Measurements from ENCODE around the gene KCNMA1.

KCNMA1 gene

GRCh38 chr10:77165445-77166208 lies 472.0 kb downstream of the KCNMA1 start:
- TF ChIP-seq CTCF (IDR thresholded peaks at IDR 0.05): peak; percentile 70
- Histone ChIP-seq H3K27ac (no peak overlapping the region), H3K4me3 (ENCODE audit: low read depth in 1 of 2, low read length in 1 of 2) (no peak overlapping the region), H3K27me3 (no peaks in the 10 kb centered on the region), H3K4me1 (ENCODE audit: control insufficient read depth in 1 of 2, insufficient read depth in 1 of 2, low read depth in 1 of 2, low read length in 1 of 2) (peaks cover 0 to 33% of the 10 kb centered on the region in 2 experiments), H3K36me3 (no peaks in the 10 kb centered on the region), H3K9me3 (no peaks in the 10 kb centered on the region)

GRCh38 chr10:77164616-77165311 lies 472.8 kb downstream of the KCNMA1 start:
- H3K4me1 ChIP-seq (ENCODE audit: control insufficient read depth in 1 of 2, insufficient read depth in 1 of 2, low read depth in 1 of 2, low read length in 1 of 2): peaks cover 0 to 32% of the 10 kb centered on the region in 2 experiments
- H3K36me3 ChIP-seq: no peaks in the 10 kb centered on the region
- no peak for TF ChIP-seq CTCF (IDR thresholded peaks at IDR 0.05)
- H3K27me3 ChIP-seq: no peaks in the 10 kb centered on the region
- H3K4me3 ChIP-seq (ENCODE audit: low read depth in 1 of 2, low read length in 1 of 2): no peak overlapping the region
- no peak overlapping the region for H3K27ac ChIP-seq
- no peaks in the 10 kb centered on the region for H3K9me3 ChIP-seq

- no peaks in the 10 kb centered on the region for H3K9me3 ChIP-seq
- H3K4me3 ChIP-seq (ENCODE audit: low read depth in 1 of 2, low read length in 1 of 2): no peak overlapping the region
- no peaks in the 10 kb centered on the region for H3K36me3 ChIP-seq
- H3K4me1 ChIP-seq (ENCODE audit: control insufficient read depth in 1 of 2, insufficient read depth in 1 of 2, low read depth in 1 of 2, low read length in 1 of 2): peaks cover 6 to 34% of the 10 kb centered on the region in 2 experiments
- H3K27me3 ChIP-seq: no peaks in the 10 kb centered on the region
- no peak for TF ChIP-seq CTCF (IDR thresholded peaks at IDR 0.05)
- no peak overlapping the region for H3K27ac ChIP-seq
These were observed 473.8 kb downstream of the KCNMA1 start for GRCh38 chr10:77163670-77164348.

GRCh38 chr10:77162697-77163096 lies 474.9 kb downstream of the KCNMA1 start:
- Histone ChIP-seq H3K27ac (no peak overlapping the region), H3K4me3 (ENCODE audit: low read depth in 1 of 2, low read length in 1 of 2) (no peak overlapping the region), H3K9me3 (no peaks in the 10 kb centered on the region), H3K4me1 (ENCODE audit: control insufficient read depth in 1 of 2, insufficient read depth in 1 of 2, low read depth in 1 of 2, low read length in 1 of 2) (peaks cover 17 to 34% of the 10 kb centered on the region in 2 experiments), H3K27me3 (no peaks in the 10 kb centered on the region), H3K36me3 (no peaks in the 10 kb centered on the region)
- TF ChIP-seq CTCF (IDR thresholded peaks at IDR 0.05): no peak

GRCh38 chr10:77160679-77161078 lies 476.9 kb downstream of the KCNMA1 start:
- no peak for TF ChIP-seq CTCF (IDR thresholded peaks at IDR 0.05)
- peaks cover 17 to 36% of the 10 kb centered on the region in 2 experiments for H3K4me1 ChIP-seq (ENCODE audit: control insufficient read depth in 1 of 2, insufficient read depth in 1 of 2, low read depth in 1 of 2, low read length in 1 of 2)
- H3K4me3 ChIP-seq (ENCODE audit: low read depth in 1 of 2, low read length in 1 of 2): no peak overlapping the region
- no peak overlapping the region for H3K27ac ChIP-seq
- no peaks in the 10 kb centered on the region for H3K36me3 ChIP-seq
- no peaks in the 10 kb centered on the region for H3K27me3 ChIP-seq
- H3K9me3 ChIP-seq: no peaks in the 10 kb centered on the region
